K562 (cell line): ENCODE measurements around the gene KITLG. TPM values are rescaled to one million over a fixed set of nuclear protein-coding genes. Genes with fewer than 3 reads are reported as not detected.
"Not testable (repeated sequence)": the region's sequence is repeated elsewhere in the genome, so short reads cannot be mapped to it uniquely, and the experiment has no call there.

ENCODE experiments used
- ATAC-seq: fragments of 200-7000 bp; cut with Tn5 transposase; 3 replicates; pipeline ENCODE4 v1.9.1; 2020; ENCODE audit warnings: moderate library complexity
- BruUV-seq: library from RNA; stranded (reverse); fragments of 400-500 nt; replicated peaks from 2 replicates; lab custom pipeline; 2021; lab: Mats Ljungman, UMichigan
- CTCF ChIA-PET: fragments of 300-600 bp; formaldehyde crosslinking; extraction: SDS; loops from one replicate; lab custom pipeline; 2021; ENCODE audit warnings: low intra/inter-chr PET ratio; lab: Yijun Ruan, JAX
- POLR2A ChIA-PET: fragments of 300-600, 350-650 bp; sonication (Branson Sonifier 250); formaldehyde crosslinking; extraction: SDS; loops from one replicate; lab custom pipeline; 2021; ENCODE audit warnings: antibody characterized with exemption, inconsistent platforms; lab: Yijun Ruan, JAX
- DNase-seq, 4 experiments: peaks; one replicate each; pipeline versions ENCODE4 v3.0.0 to v3.0.0-alpha.2; 2011 to 2018; ENCODE audit warnings: low spot score in 3 of 4, mixed read lengths in 3 of 4; ENCODE audit errors: extremely low read depth in 1 of 4
- FAIRE-seq: peaks from 2 replicates; lab custom pipeline; 2011; peaks lifted over from hg19 to GRCh38; lab: Jason Lieb, UNC
- H2AFZ ChIP-seq: 2 replicates; pipeline ENCODE4 v1.6.0; 2011; ENCODE audit warnings: low read depth, low read length, control low read depth, inconsistent platforms
- H3K27ac ChIP-seq: fragments of 200-600 bp; 3 replicates; pipeline ENCODE4 v1.8.0; 2011; ENCODE audit warnings: low read depth, mild to moderate bottlenecking, control low read depth, inconsistent platforms, low read length, moderate library complexity, mixed read lengths; ENCODE audit errors: extremely low read depth
- H3K27me3 ChIP-seq, 2 experiments: fragments of 300-600 bp in 1 of 2; 2 replicates in 1 of 2; 3 replicates in 1 of 2; pipeline versions ENCODE4 v1.6.0 to v1.8.0; 2011; ENCODE audit warnings: inconsistent platforms in 2 of 2, low read length in 2 of 2, mild to moderate bottlenecking in 1 of 2, mixed read lengths in 1 of 2, moderate library complexity in 1 of 2; ENCODE audit not compliant: control insufficient read depth in 2 of 2, insufficient read depth in 2 of 2
- H3K36me3 ChIP-seq: fragments of 300-600 bp; 3 replicates; pipeline ENCODE4 v1.8.0; 2011; ENCODE audit warnings: mild to moderate bottlenecking, low read length, inconsistent platforms; ENCODE audit not compliant: control insufficient read depth, insufficient read depth
- H3K4me1 ChIP-seq, 2 experiments: fragments of 200-600 bp in 1 of 2; replicated peaks in 1 of 2; 2 replicates in 1 of 2; 3 replicates in 1 of 2; pipeline versions ENCODE4 v1.5.1 to v1.8.0; 2011; ENCODE audit warnings: inconsistent platforms in 2 of 2, low read length in 2 of 2, mild to moderate bottlenecking in 1 of 2, mixed read lengths in 1 of 2, moderate library complexity in 1 of 2; ENCODE audit not compliant: control insufficient read depth in 2 of 2, insufficient read depth in 2 of 2
- H3K4me2 ChIP-seq: 2 replicates; pipeline ENCODE4 v1.6.1; 2011; ENCODE audit warnings: low read length, control low read depth, inconsistent platforms, mixed read lengths; ENCODE audit not compliant: insufficient read depth
- H3K4me3 ChIP-seq: fragments of 200-600 bp; sonication (generic), shearing (Covaris generic); 2 replicates; pipeline ENCODE4 v1.5.1; 2016; ENCODE audit warnings: control low read depth, inconsistent platforms
- H3K79me2 ChIP-seq: fragments of 200-600 bp; 3 replicates; pipeline ENCODE4 v1.8.0; 2011; ENCODE audit warnings: low read length, inconsistent platforms; ENCODE audit not compliant: control insufficient read depth, insufficient read depth
- H3K9ac ChIP-seq, 2 experiments: 2 replicates each; pipeline versions ENCODE4 v1.6.0 to v1.6.1; 2011; ENCODE audit warnings: low read depth in 2 of 2, low read length in 2 of 2, control low read depth in 1 of 2, inconsistent platforms in 1 of 2, mild to moderate bottlenecking in 1 of 2, mixed read lengths in 1 of 2; ENCODE audit not compliant: insufficient read depth in 1 of 2
- H3K9me1 ChIP-seq: one replicate; pipeline ENCODE4 v1.6.0; 2011; ENCODE audit warnings: inconsistent platforms, mild to moderate bottlenecking, low read length, moderate library complexity; ENCODE audit not compliant: control insufficient read depth, insufficient read depth
- H3K9me3 ChIP-seq: replicated peaks from 2 replicates; pipeline ENCODE4 v1.5.1; 2011; ENCODE audit warnings: low read depth, low read length, inconsistent platforms; ENCODE audit not compliant: control insufficient read depth, insufficient read depth
- H4K20me1 ChIP-seq: replicated peaks from 2 replicates; pipeline ENCODE4 v1.6.1; 2011; ENCODE audit warnings: low read length, inconsistent platforms, mixed read lengths; ENCODE audit not compliant: control insufficient read depth, insufficient read depth
- ADNP ChIP-seq: fragments of 200-800 bp; sonication (Bioruptor generic); IDR thresholded peaks from 2 replicates; pipeline ENCODE4 v1.6.1; 2016; ENCODE audit warnings: missing genetic modification characterization, missing compliant biosample characterization
- ARNT ChIP-seq, 2 experiments: fragments of 450-650 bp; IDR thresholded peaks; 2 replicates each; pipeline ENCODE4 v1.6.1; 2016; ENCODE audit warnings: mild to moderate bottlenecking in 1 of 2
- JUND ChIP-seq, 2 experiments: IDR thresholded peaks; 2 replicates in 1 of 2; 3 replicates in 1 of 2; pipeline ENCODE4 v1.6.1; 2011; ENCODE audit warnings: borderline replicate concordance in 2 of 2, low read depth in 2 of 2, low read length in 2 of 2, improper control_type of control experiment in 1 of 2, missing biosample characterization in 1 of 2, missing genetic modification characterization in 1 of 2, missing genetic modification reagents in 1 of 2
- SP1 ChIP-seq: sonication (generic); formaldehyde crosslinking; IDR thresholded peaks from 2 replicates; pipeline ENCODE4 v1.8.1; 2022; ENCODE audit warnings: mild to moderate bottlenecking, missing genetic modification reagents
- ZNF143 ChIP-seq: sonication (generic); formaldehyde crosslinking; IDR thresholded peaks from 2 replicates; pipeline ENCODE4 v1.9.0; 2022; ENCODE audit warnings: mild to moderate bottlenecking, missing genetic modification reagents
- WGBS: fragments of 100-300 bp; shearing (Covaris generic); methylation state at CpG from one replicate; pipeline ENCODE4 v1.1.6; 2016; ENCODE audit warnings: low coverage, mixed read lengths; ENCODE audit not compliant: insufficient coverage; ENCODE audit errors: missing lambda C conversion rate; 5-methylcytosine and 5-hydroxymethylcytosine counted together
- in situ Hi-C: fragments of 300-500 bp; cut with MboI; formaldehyde crosslinking; loops from 4 replicates; pipeline ENCODE4 v1.15.0; 2018; ENCODE audit warnings: inconsistent platforms, mixed read lengths
- intact Hi-C: fragments of 100-400 bp; cut with micrococcal nuclease; formaldehyde crosslinking; loops from 2 replicates; pipeline ENCODE4 v1.14.2; 2022
- polyA plus RNA-seq, 8 experiments: library from polyadenylated mRNA; depleted of rRNA in 4 of 8; stranded (reverse) in 5 of 8; unstranded in 3 of 8; fragments of >200 nt; fragmentation: Nextera tagmentation in 2 of 8; fragmentation: Illumina TruSeq in 1 of 8; extraction: Ambion mirVana in 2 of 8; extraction: Trizol in 1 of 8; gene quantifications; 2 replicates each; pipeline versions ENCODE4 v1.2.1 to v1.2.3, GENCODE V29; 2011 to 2014; ENCODE audit warnings: inconsistent platforms in 1 of 8, missing spikeins in 1 of 8
- total RNA-seq, 7 experiments: library from RNA; depleted of rRNA in 6 of 7; stranded (reverse); fragments of >200 nt in 6 of 7; fragmentation: Illumina TruSeq in 2 of 7; extraction: Trizol in 2 of 7; gene quantifications; 2 replicates each; pipeline versions ENCODE4 v1.2.1 to v1.2.3, GENCODE V29; 2011 to 2021; ENCODE audit warnings: low replicate concordance in 1 of 7
- TF ChIP-seq, protein P1 (sequence below): IDR thresholded peaks from 2 replicates; pipeline ENCODE4 v1.6.1; 2011; ENCODE audit not compliant: insufficient read length; ENCODE audit errors: extremely low read depth

KITLG gene
- total and polyA plus RNA-seq, 9 of the 15 experiments (the other 6 are each of a cell fraction or from before 2014, with no cell fraction given) = 0.04 to 0.09 (median 0.04) TPM; not detected in 6

DNA sequence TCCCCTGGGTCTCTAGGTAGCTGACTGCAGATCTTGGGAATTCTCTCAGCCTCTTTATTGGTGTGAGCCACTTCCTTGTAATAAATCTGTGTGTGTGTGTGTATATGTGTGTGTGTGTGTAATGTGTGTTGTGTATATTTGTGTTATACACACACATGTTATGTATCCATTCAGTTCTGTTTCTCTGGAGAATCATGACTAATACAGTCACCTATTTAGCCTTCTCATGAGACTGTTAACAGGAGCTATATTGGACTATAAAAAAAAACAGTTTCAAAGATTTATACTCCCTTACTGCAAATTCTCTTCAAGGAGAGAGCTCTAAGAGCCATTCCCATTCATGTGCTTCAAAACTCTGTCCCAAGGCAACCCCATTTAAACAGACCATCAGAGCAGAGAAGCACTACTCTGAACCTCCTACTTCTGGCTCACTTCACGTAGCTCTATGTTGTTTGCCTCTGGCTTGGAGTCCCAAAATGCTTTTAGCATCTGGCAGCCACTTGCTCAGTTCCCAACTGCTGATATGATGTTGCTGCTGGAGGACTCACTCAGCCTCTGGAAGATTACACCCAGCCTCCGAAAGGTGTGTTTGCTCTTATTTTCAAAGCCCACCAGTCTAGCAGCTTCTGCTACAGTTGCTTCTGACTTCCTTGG is 48.7 kb upstream of the KITLG start:
- Histone ChIP-seq H3K27ac (no peak overlapping the region), H3K79me2 (no peaks in the 10 kb centered on the region), H3K9ac (no peak overlapping the region), H3K9me1 (no peaks in the 10 kb centered on the region), H3K9me3 (0 out of 2 replicates have a peak, but pooled peaks cover 2% of the 10 kb centered on the region), H2AFZ (no peak overlapping the region), H3K4me2 (no peak overlapping the region), H4K20me1 (no peaks in the 10 kb centered on the region), H3K4me1 (no peaks in the 10 kb centered on the region), H3K27me3 (no peaks in the 10 kb centered on the region), H3K36me3 (no peaks in the 10 kb centered on the region), H3K4me3 (no peak overlapping the region)
- no TSS peak for BruUV-seq
- no peak for ATAC-seq
- POLR2A ChIA-PET = no interaction called here
- in situ Hi-C loops (no loop called here), intact Hi-C loops (no loop called here)
- no peak for DNase-seq
- 0% methylated on average over 2 of the region's 2 CpGs for WGBS
- no peak for FAIRE-seq
- TF ChIP-seq SP1 (CRISPR knock-in tag) (no peak), JUND (IDR thresholded peaks at IDR 0.05; ENCODE audit: borderline replicate concordance, low read depth, low read length) (no peak), JUND (tag; IDR thresholded peaks at IDR 0.05; ENCODE audit: borderline replicate concordance, low read depth, low read length) (no peak), ARNT (IDR thresholded peaks at IDR 0.05) (no peak), ZNF143 (no peak), ADNP (tag) (no peak)
- TF ChIP-seq, protein P1, sequence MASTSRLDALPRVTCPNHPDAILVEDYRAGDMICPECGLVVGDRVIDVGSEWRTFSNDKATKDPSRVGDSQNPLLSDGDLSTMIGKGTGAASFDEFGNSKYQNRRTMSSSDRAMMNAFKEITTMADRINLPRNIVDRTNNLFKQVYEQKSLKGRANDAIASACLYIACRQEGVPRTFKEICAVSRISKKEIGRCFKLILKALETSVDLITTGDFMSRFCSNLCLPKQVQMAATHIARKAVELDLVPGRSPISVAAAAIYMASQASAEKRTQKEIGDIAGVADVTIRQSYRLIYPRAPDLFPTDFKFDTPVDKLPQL = no peak
- CTCF ChIA-PET = no interaction called here

DNA sequence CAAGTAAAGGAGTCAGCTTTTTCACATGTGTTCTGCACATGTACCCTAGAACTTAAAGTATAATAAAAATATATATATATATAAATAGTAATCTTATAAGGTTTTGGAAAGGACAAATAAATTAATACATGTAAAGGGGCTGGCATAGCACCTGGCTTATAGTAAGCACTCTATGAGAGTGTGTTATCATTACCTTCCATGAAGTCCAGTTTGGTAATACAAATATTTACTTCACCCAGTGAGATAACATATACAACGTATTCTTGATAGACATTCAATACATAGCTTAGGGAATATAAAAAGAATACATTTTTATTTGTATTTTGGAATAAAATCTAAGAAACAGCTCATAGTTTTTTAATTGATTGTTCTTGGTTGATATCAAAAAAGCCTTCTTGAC is 47.8 kb upstream of the KITLG start:
- H3K4me1 ChIP-seq, H3K9me3 ChIP-seq, in situ Hi-C loops, H3K27me3 ChIP-seq, ATAC-seq, intact Hi-C loops, H3K4me3 ChIP-seq, FAIRE-seq, H2AFZ ChIP-seq, H3K9ac ChIP-seq, H3K27ac ChIP-seq, H3K36me3 ChIP-seq, H3K79me2 ChIP-seq, DNase-seq, POLR2A ChIA-PET, CTCF ChIA-PET, H3K9me1 ChIP-seq, H3K4me2 ChIP-seq, BruUV-seq, H4K20me1 ChIP-seq: not testable (repeated sequence)
- 0% methylated on average over 1 of the region's 1 CpG for WGBS
